Nephron progenitor cell (in vitro differentiated cells): ENCODE data around the gene SUMF1.

Source experiments
- DNase-seq: peaks from one replicate; pipeline ENCODE4 v3.0.0; 2021
- H3K27ac Mint-ChIP-seq: 2 replicates; pipeline ENCODE4 v1.8.0; 2021; ENCODE audit warnings: mild to moderate bottlenecking, moderate library complexity, mixed read lengths
- H3K27me3 Mint-ChIP-seq: 2 replicates; pipeline ENCODE4 v1.8.0; 2021; ENCODE audit warnings: mild to moderate bottlenecking, low read depth, mixed read lengths; ENCODE audit not compliant: poor library complexity
- H3K36me3 Mint-ChIP-seq: 2 replicates; pipeline ENCODE4 v1.8.0; 2021; ENCODE audit warnings: low read depth, mixed read lengths
- H3K4me1 Mint-ChIP-seq: 2 replicates; pipeline ENCODE4 v1.8.0; 2021; ENCODE audit warnings: mixed read lengths
- H3K4me3 Mint-ChIP-seq: 2 replicates; pipeline ENCODE4 v1.8.0; 2021; ENCODE audit warnings: mild to moderate bottlenecking, moderate library complexity, mixed read lengths
- H3K9me3 Mint-ChIP-seq: 2 replicates; pipeline ENCODE4 v1.8.0; 2021; ENCODE audit warnings: mild to moderate bottlenecking, moderate library complexity, mixed read lengths
- TF ChIP-seq, protein P1 (sequence below): fragments of 200-600 bp; sonication (generic); IDR thresholded peaks from 2 replicates; pipeline ENCODE4 v1.5.0; 2021; ENCODE audit warnings: antibody characterized with exemption

The SUMF1 gene

DNA sequence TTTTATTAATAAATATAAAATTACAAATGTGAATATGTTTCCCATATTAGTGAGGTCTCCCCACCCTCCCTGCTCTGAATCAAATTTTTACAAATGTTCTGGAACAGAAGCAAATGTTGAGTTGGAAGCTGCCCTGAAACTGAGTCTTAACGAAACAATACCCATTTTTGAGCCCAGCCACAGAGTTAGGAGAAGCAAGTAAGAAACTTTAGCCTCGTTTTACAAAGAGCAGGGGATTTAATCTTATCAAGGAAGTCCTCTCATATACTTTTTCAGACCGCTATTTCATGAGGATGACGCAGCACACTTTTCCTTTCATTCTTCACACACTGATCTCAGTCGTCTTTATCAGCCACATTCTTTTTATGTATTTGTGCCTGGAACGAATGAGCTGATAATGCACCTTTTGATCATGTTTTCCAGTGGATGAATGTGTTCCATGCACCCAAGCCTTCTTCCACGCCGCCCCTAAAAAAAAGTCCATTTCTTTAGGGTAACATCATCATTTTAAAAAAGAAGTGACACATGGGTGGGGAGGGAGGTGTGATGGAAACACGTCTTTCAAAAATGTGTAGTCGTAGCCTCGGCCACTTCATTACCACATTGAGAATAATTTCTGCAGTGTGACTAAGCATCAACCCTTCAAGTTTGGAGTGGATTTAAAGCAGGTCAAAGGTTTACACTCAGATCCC lies 115.8 kb downstream of the SUMF1 start:
- Mint-ChIP-seq H3K27me3 (no peaks in the 10 kb centered on the region), H3K4me1 (peaks cover 52% of the 10 kb centered on the region), H3K27ac (no peak overlapping the region), H3K36me3 (peaks cover 27% of the 10 kb centered on the region), H3K4me3 (no peak overlapping the region), H3K9me3 (peaks cover 29% of the 10 kb centered on the region)
- TF ChIP-seq, protein P1, sequence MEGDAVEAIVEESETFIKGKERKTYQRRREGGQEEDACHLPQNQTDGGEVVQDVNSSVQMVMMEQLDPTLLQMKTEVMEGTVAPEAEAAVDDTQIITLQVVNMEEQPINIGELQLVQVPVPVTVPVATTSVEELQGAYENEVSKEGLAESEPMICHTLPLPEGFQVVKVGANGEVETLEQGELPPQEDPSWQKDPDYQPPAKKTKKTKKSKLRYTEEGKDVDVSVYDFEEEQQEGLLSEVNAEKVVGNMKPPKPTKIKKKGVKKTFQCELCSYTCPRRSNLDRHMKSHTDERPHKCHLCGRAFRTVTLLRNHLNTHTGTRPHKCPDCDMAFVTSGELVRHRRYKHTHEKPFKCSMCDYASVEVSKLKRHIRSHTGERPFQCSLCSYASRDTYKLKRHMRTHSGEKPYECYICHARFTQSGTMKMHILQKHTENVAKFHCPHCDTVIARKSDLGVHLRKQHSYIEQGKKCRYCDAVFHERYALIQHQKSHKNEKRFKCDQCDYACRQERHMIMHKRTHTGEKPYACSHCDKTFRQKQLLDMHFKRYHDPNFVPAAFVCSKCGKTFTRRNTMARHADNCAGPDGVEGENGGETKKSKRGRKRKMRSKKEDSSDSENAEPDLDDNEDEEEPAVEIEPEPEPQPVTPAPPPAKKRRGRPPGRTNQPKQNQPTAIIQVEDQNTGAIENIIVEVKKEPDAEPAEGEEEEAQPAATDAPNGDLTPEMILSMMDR = no peak
- DNase-seq = no peak

DNA sequence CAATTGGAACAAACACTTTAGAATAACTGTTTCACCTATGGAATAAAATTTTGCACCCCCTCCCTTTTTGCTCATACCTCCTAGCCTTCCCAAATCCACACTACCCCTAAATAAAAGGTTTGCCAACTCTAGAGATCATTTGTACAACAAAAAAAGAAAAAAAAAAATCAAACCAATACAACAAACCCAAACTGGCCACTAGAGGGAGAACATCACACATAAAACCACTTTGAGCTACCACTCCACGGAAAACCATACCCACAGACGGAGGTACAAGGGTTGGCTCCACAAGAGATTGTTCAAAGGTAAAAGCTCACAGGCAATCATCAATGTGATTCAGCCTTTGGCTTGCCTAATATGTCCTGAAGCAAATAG lies 116.3 kb downstream of the SUMF1 start:
- DNase-seq = peak; percentile 21
- Mint-ChIP-seq H3K4me1 (peaks cover 46% of the 10 kb centered on the region), H3K4me3 (no peak overlapping the region), H3K9me3 (peaks cover 34% of the 10 kb centered on the region), H3K36me3 (peaks cover 33% of the 10 kb centered on the region), H3K27me3 (no peaks in the 10 kb centered on the region), H3K27ac (no peak overlapping the region)
- TF ChIP-seq, protein P1 = peak; percentile 78

GRCh38 chr3:4343258-4343657 lies 123.8 kb downstream of the SUMF1 start:
- peaks cover 47% of the 10 kb centered on the region for H3K9me3 Mint-ChIP-seq
- TF ChIP-seq, protein P1 = no peak
- peaks cover 53% of the 10 kb centered on the region for H3K36me3 Mint-ChIP-seq
- no peak overlapping the region for H3K4me3 Mint-ChIP-seq
- H3K4me1 Mint-ChIP-seq = peaks cover 22% of the 10 kb centered on the region
- DNase-seq = no peak
- no peaks in the 10 kb centered on the region for H3K27me3 Mint-ChIP-seq
- no peak overlapping the region for H3K27ac Mint-ChIP-seq

DNA sequence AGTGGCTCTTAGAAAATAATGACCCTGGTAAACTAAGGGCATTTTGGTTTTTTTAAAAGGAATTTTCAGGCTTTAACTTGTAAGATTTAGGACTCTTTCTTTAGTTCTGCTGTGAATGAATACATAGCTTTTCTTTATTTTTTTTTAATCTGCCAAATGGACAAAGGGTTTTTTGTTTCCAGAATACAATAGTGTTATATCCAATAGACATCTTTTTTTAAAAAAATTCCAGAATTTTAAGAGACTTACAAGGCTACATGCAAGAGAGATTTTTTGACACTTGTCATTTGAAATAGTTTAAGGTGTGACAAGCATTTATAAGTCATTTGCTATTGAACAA lies 125.8 kb downstream of the SUMF1 start:
- DNase-seq = no peak
- no peak overlapping the region for H3K27ac Mint-ChIP-seq
- no peaks in the 10 kb centered on the region for H3K27me3 Mint-ChIP-seq
- TF ChIP-seq, protein P1 = no peak
- no peak overlapping the region for H3K4me3 Mint-ChIP-seq
- H3K36me3 Mint-ChIP-seq = peaks cover 34% of the 10 kb centered on the region
- H3K4me1 Mint-ChIP-seq = peaks cover 38% of the 10 kb centered on the region
- peaks cover 27% of the 10 kb centered on the region for H3K9me3 Mint-ChIP-seq

- Mint-ChIP-seq H3K4me1 (peaks cover 38% of the 10 kb centered on the region), H3K27ac (peak overlapping the region; percentile 37), H3K27me3 (no peaks in the 10 kb centered on the region), H3K9me3 (peaks cover 21% of the 10 kb centered on the region), H3K36me3 (peaks cover 27% of the 10 kb centered on the region), H3K4me3 (no peak overlapping the region)
- TF ChIP-seq, protein P1 = no peak
- no peak for DNase-seq
These were observed 126.4 kb downstream of the SUMF1 start for GRCh38 chr3:4340411-4341335.
